Mucosa of gallbladder (tissue), 1 donor: ENCODE data around the gene CDHR3. TPM values are rescaled to one million over a fixed set of nuclear protein-coding genes. Genes with fewer than 3 reads are reported as not detected.

Experiments used
- DNase-seq: peaks from one replicate; pipeline ENCODE4 v3.0.0-alpha.2; 2020; ENCODE audit warnings: low spot score
- total RNA-seq: library from RNA; stranded (reverse); gene quantifications from one replicate; pipeline ENCODE4 v1.2.1, GENCODE V29; 2021
- donor health status: DM: no; HTN: no; CAD: no.

Gene CDHR3
- total RNA-seq, 1 donor from 2014 or later: 3.1 TPM

DNA sequence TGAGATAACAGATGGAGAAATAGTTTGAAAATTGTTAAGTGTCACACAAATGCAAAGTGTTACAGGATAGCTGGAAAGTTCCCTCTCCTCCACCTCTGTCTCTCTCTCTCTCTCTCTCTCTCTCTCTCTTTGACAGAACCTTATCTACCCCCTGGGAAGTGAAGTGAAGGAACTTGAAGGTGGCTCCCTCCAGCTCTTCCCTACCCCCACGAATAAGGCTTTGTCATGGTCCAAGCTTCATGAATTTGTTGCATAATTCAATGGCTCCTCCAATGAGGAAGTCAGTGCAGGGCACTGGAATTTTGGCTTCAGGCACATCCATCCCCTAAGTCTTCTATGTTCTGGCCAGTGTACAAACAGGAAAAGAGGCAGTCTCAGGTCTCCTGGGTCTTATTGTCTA lies 66.4 kb downstream of the CDHR3 start:
- DNase-seq: no peak

DNA sequence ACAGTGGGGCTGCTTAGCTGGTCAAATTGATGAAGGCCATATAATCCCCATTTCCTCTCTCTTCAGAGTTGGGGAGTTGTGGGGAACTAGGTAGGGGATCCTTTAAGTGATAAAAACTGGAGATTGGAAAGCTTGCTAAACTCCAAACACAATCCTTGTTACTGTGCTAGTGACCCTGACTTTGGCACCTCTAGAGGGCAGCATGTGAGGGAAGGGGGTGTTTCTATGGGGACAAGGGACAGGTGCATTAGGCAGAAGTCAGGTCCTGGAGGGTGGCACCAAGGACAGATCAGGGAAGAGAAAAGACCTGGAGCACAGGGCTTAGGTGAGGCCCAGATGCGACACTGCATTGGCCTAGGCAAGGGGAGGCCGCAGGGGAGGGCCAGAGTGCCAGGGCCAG lies 66.9 kb downstream of the CDHR3 start:
- DNase-seq: no peak

DNA sequence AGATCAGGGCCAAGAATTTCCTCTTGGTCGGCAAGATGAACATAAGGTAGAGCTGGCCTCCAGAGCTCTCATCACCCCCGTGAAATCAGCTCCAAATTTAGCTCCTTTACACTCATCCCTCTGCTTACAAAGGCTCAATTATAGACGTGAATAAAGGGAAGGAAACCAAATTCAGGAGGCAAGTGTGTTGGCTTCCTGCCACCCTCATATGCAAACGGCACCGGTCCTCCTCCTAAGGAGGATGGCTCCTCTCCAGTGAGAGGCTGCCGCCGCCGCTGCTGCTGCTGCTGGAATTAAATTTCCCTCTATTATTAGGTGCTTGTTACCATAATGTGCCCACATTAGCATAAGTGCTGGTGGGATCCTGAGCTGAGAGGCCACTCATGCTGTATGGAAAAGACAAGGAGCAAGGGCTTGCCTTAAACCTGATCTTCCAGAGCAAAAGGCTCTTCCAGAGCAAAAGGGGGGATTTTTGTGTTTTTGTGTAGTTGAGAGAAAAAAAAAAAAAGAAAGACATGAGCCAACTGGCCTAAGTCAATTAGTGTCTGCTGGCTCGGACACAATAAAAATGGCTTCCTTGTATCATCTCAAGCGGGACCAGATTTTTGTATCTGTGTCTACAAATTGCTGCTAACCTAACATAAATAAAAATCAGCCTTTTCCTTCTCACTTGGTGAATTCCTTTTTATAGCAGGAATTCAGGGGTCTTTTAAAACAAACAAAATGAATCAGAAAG lies 68.4 kb downstream of the CDHR3 start:
- DNase-seq: no peak

DNA sequence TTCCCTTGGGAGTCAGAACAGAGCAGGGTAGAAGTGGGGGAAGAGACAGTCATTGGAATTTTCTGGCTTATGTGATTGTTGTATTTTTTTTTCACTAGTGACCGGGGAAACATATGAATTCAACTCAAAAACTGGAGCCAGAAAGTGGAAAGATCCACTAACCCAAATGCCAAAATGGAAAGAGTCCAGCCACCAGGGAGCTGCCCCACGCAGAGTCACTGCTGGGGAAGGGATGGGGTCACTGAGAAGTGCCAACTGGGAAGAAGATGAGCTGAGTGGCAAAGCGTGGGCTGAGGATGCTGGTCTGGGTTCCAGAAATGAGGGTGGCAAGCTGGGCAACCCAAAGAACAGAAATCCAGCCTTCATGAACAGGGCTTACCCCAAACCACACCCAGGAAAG lies 69.2 kb downstream of the CDHR3 start:
- DNase-seq: no peak

DNA sequence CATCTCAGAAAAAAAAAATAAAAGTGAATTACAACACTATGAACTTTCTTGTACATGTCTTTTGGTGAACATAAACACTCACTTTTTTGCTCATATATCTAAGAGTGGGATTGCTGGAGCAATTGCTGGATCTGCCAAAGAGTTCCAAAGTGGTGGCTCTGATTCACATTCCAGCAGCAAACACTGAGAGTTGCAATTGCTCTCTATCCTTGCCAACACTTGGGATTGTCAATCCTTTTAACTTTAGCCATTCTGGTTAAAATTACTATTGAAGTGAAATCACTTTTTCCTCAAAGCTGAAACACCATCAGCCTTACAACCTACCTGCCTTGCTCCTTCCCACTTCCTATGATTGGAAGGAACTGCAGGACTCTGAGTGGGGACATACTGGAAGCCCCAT lies 70.7 kb downstream of the CDHR3 start:
- DNase-seq: no peak

DNA sequence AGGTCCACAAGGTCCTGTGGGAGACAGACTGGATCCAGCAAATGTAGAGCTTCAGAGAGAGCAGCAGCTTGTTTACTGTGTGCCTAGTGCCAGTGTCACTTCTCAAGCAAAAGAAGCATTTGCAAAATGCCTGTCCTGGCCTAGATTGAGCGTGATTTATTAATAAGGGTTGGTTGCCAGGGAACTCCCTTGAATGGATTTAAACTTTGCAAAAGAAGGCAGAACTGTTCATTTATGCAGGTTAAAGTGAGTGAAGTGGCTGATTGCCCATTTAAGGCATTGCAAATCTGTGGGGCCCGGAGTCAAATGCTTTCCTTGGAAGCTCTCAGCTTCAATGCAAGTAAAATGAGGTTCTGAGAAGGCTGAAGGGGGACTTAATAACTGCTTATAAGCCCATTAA lies 71.3 kb downstream of the CDHR3 start:
- no peak for DNase-seq

DNA sequence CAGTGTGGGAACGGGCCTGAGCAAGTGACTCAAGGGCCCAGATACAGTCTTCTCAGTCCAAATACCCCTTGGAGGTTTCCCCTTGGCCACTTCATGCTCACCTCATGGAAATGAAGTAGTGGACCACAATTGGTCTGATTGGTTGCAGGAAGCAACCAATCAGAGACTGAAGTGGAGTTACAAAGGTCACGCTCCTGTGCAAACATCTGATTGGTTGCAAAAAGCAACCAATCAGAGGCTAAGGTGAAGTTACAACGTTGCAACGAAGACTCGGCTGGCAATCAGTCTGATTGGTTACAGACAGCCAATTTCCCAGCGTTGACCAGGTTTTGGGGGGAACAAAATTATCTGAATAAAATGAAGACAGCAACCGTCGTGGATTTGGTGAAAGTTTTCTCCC lies 72.5 kb downstream of the CDHR3 start:
- DNase-seq: no peak

DNA sequence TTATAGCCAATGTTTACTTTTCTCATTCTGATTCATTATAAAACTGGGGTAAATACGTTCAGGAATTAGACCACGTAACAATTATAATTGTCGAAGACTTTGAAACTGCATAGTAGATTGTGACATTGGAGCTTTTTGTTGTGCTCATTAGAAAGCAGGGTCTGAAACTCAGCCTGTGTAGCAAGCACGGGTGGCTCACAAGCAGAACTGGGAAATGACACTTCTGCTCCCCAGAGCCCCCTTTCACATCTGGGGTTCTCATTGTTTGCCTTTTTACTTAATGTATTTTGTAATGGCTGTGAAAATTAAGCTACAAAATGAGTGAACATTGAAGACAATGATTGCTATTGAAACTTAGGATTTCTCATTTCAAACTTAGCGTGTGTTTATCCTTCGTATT lies 72.9 kb downstream of the CDHR3 start:
- no peak for DNase-seq

DNA sequence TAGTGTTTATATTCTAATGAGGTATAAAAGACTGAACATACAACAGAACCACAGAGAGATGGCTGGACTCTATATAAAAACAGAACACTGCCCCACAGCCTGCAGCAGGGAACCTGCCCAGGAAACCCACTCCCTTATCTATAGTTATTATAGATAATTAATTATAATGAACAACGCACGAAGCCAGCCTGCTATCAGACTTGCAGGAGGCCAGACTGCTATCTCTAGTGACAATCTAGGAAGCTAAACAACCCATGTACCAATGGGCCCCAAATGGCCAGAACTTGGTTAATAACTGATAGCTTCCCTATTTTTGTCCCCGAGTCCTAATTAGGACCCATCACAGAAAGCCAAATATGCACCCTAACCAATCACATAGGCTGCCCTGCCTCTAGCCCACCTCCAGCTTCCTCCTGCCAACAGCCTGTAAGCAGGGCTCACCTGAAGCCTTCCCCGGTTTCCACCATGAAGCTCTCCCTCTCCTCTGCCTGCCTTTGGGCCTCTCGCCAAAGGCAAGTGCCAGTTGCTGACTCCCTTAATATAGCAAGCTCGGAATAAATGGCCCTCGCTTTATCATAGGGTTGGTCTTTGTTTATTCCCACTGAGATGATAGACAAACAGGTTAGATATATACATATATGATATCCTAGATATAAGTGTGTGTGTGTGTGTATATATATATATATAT lies 74.6 kb downstream of the CDHR3 start:
- DNase-seq: no peak

DNA sequence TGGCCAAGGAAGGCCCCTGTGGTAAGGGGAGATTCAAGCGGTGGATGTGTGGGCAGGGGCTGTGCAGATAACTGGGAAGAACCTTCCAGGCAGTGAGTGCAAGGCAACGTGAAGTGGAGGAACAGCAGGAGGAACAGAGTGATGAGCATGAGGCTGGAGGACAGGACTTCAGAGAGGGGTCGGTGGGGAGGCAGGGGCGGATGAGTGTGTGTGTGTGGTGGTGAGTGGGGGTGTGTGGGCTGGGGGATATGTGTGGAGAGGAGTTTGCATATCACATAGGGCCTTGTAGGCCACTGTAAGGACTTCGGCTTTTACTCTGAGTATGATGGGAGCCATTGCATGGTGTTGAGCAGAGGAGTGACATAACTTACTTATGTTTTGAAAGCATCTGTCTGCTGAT lies 75.2 kb downstream of the CDHR3 start:
- no peak for DNase-seq

DNA sequence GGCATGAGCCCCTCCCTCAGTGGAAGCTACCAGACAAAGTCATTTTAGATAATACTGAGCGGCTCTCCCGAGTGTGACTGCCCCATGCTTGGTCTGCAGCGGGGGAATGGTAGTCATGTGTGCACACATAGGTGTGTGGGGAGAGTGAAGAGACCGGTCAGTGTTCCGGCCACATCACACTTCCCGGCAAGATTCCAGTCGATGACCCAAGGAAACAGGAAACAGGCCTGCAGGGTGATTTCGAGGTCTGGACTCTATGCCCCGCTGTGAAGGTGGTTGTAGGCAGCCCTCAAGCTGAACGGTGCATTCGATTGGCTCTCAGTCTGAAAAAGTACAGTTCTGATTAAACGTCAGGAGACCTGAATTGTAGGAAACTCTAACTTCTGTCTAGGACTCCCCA lies 75.9 kb downstream of the CDHR3 start:
- DNase-seq: no peak

DNA sequence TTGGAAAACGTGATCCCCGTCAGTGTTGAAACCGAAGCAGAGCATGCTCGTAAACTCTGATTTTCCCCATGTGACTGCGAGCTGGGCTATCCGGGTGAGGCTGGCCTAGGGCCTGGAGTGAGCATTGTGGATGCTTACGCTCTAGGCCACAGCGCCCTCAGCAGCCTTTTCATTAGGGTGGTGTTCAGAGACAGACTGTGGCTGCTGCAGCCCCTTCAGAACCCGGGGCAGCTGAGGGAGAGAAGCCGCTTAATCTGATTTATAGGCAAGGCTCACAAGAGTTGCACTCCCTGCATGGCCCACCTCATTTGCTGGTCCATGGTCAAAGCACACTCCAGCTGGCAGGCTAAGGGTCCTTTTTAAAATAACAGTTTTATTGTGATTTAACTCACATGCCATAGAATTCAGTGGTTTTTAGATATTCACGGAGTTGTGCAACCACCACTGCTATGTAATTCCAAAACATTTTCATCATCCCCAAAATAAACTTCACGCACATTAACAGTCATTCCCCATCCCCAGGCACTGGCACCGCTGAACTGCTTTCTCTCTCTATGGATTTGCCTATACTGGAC lies 76.5 kb downstream of the CDHR3 start:
- no peak for DNase-seq

DNA sequence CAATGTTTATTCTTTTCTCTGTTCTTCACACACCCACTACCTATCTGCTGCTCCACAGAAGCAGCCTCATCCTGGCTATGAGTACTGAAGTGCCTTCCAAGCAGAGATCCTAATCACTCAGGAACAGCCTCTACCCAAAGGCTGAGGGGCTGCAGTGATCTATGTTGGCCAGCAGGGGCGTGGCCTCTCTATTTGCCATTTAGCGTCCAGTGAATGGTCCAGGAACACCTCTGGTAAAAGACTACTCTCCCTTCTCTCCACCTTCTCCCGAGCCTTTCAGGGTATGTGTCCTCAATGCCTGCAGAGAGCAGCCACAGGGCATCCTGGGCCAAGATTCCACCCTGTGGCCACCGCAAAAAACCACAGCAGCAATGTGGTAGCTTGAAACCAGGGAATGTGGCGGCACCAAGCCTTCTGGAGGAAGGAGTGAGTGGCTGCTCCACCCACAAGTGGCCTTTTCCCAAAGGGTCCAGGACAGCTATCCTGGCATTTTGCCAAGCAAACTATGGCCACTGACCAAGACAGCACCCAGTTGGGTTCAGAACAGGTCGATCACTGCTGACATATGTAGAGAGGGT lies 78.2 kb downstream of the CDHR3 start:
- no peak for DNase-seq

DNA sequence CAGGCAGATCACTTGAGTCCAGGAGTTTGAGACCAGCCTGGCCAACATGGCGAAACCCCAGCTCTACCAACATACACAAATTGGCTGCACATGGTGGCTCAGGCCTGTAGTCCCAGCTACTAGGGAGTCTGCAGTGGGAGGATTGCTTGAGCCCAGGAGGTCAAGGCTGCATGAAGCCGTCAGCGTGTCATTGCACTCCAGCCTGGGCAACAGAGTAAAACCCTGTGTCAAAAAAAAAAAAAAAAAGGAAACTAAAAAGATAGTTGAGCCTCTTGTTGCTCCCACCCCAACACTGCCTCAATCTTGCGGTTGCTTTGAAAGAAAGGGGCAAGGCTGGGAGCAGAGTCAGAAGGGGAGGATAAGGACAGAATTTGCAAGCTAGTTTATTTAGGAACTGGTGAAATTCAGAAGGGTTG lies 79.1 kb downstream of the CDHR3 start:
- DNase-seq: no peak

DNA sequence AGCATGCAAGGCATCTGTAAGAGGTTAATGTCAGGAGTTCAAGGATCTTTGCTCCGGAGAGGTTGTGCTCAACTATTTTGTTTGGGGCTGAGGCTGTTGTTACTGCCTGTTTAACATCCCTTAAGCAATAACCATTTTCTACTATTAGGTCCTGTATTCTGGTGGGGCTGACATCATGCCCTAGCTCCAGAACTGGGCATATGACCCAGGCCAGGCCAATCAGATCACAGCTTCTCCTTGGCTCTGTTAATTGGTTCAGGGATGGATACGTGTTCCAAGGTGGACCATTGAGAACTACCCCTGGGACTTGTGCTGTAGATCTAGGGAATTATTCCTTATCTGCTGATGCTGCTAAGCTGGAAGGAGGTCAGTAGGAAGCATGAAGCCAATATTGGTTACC lies 82.1 kb downstream of the CDHR3 start:
- no peak for DNase-seq

DNA sequence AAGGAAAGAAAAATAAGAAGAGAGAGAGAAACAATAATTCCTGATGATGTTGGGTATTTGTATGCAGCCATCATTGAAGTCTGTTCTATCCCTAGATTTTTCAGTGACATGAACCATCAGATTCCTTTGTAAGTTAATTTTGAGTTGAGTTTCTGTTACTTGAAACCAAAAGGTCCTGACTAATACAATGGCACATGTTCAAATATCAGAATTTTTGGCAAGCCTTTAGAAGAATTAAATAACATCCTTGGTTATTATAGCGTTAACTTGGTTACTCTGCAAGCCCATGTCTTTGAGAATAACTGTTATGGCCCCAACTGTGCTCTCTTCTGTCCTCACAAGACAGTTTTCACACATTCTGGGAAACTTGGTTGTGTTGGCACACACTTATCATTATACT lies 82.5 kb downstream of the CDHR3 start:
- no peak for DNase-seq

DNA sequence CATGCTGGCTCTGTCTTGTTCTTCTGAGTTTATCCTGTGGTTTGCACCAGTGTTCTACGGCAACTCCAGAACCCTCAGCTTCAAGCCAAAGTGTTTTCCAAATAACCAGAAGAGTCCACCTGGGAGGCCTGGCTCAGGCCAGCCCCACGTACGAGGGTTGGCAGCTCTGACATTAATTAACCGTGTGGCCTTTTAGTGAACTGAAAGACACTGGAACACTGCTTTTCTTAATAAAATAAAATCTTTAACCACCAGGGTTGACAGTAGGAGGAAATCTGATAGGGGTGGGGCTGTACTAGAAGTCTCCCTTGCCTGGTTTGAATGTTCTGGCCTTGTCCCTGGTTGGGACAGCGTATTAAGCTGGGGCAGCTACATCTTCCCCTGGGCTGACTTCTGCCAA lies 84.1 kb downstream of the CDHR3 start:
- DNase-seq: no peak

DNA sequence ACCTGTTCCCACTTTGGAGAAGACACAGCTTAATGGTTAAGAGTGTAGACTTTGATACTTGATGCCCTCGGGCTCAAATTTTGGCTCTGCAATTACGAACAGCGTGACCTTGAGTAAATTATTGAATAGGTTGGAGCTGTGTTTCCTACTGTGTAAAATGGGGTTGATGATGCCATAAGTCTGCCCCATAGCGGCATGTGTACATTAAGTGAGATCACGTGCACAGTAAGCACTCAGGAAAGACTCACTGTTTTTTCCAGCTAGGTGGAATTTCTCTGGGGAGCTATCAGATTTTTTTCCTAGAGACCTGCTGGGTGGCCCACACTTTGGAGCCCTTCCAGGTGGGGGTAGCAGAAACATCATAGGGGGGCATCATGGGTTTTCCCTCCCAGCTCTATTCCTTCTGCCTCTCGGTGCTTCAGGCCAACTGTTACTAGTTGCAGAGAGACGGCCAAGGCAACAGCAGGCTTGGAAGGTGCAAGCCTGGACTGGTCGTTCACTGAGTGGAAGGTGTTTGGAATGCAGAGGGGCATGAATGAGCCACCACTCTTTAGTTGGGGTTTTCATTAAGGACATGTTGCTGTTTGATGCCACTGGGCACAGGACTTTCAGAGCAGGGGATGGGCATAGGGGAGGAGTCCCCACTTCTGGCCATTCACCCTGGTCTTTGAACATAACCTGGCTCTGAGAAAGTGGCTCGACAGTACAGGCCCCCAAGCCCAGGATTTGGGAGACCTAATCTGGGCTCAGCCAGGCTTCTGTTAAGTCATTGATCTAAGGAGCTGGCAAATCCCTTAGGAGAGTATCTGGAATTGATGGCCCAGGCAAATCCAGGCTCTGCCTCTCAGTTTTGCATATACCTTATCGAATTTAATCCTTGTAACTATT lies 85.0 kb downstream of the CDHR3 start:
- DNase-seq: no peak

DNA sequence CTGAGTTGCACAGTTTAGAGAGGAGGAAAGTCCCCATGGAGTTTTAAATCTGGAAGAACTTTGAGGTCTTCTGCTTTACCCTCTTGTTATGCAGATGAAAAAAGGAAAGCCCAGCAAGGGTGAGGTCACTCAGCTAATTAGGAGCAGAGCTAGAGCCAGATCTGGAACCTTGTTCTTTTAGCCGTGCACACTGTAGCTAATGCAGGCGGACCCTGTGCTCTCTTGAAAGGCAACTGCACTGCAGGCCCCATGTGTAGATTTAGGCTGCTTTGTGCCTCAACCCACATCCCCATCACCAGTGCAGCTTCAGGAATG lies 85.6 kb downstream of the CDHR3 start:
- no peak for DNase-seq

DNA sequence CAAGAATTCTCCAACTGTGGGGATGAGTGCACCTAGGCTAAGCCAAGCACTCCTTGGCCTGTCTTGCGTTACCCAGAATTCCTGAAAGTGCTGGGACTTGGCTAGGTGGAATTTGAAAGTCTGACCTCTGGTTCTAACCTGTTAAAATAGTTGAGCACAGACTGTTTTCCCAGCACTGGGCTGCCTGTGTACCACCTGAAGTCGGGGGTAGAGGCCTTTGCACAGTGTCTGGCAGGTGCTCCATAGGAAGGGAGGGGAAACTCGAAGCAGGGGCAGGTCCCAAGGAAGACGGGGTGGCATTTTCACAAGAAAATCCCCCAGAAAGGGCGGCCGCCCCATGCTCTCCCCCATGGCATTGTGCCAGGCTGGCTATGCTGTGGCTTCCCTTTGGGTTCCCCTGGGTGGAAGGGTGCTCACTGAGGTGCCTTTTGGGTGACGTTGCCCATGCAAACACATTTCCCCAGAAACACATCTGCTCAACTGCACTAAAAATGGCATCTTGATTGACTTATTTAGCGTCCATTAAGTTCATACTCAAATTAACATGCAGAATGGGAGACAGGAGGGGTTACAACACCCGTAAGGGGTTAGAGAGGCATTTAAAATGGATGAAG lies 86.2 kb downstream of the CDHR3 start:
- DNase-seq: no peak

DNA sequence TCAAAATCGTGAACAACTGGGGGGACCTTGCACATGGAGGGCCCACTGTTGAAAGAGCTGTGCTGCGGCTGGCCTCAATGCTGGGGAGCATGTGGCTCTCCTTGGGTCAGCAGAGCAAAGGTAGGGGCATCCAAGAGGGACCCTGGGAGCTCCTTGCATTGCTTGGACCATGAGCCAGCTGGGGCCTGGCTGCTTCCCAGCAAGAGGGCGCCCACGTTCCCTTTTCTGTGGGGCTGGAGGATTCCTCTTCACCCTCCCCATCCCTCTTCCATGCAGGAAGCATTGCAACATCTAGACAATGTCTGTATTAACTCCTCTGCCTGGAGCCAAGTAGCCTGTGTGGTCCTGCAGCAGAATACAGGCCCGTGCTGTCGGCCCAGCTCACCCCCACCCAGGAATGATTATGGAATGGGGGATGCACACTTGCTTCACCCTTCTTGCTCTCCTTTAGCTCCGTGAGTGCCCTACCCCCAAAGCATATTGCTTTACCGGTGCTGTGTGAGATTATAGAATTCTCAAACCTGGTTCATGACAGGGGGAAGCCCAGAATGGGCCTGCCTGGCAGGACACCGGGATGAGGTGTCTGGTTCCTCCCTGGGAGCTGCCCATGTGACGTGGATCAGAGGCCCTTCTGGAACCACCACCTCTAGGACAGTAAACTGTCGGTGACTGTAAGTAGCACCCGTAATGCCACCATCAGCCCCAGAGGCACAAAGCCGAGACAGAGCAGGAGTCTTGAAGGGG lies 87.1 kb downstream of the CDHR3 start:
- DNase-seq: peak; percentile 49
